NCI-H2196 (cell line): ENCODE results near the gene SYT6.
"Not testable (repeated sequence)": the region's sequence is repeated elsewhere in the genome, so short reads cannot be mapped to it uniquely, and the experiment has no call there.

Source experiments
- DNase-seq: peaks from one replicate; lab custom pipeline; 2025; ENCODE audit not compliant: unreplicated experiment; lab: John Stamatoyannopoulos, UW

The SYT6 gene

DNA sequence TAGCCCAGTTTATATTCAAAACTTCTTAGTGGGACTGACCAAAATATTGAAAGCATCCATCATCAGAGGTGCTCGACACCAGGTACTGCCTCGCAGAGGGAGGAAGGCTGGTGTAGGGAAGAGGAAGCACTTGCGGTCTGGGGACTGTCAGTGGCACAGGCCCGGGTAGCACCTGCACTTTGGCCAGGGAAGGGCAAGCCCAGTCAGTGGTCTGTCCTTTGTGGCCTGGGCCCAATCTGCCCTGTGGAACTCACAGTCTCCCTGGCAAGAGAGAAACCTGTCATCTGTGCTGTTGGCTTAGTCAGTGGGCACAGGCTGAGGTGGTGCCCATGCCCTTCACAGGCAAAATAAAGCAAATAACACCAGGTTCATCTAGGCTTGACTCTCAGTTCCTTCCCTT, 77.4 kb downstream of the SYT6 start:
- no peak for DNase-seq

- no peak for DNase-seq
Observed at GRCh38 chr1:114075546-114076242, 78.0 kb downstream of the SYT6 start.

- no peak for DNase-seq
Observed at GRCh38 chr1:114075105-114075504, 78.6 kb downstream of the SYT6 start.

GRCh38 chr1:114072246-114072645, 81.4 kb downstream of the SYT6 start:
- no peak for DNase-seq

DNA sequence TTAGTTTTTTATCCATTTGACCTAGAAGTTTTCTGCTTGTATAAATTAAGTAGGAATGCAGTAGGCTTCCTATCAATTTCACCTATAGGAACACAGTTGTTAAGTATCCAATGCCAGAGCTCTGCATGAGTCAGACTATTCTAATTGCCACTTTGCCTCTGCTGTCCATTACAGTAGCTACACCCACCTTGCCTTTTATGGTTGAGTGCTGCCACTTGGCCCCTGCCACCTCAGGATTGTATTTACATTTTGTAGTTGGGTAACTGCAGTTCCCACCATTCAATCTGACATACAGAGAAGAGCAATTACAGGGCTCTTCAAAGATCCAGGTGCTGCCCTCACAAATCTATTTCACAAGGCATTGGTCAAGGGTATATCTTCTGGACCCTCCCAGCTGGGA, 83.9 kb downstream of the SYT6 start:
- not testable (repeated sequence) for DNase-seq

DNA sequence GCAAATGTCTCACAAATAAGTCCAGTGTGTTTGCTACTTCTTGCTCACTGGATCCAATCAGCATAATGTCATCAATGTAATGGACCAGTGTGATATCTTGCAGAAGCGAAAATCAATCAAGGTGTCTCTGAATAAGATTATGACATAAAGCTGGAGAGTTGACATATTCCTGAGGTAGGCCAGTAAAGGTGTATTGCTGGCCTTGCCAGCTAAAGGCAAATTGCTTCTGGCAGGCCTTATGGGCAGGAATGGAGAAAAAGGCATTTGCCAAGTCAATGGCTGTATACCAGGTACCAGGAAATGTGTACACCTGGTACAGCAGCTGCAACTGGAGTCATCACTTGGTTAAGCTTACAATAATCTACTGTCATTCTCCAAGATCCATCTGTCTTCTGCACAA, 85.0 kb downstream of the SYT6 start:
- not testable (repeated sequence) for DNase-seq

GRCh38 chr1:114065671-114066070, 88.0 kb downstream of the SYT6 start:
- not testable (repeated sequence) for DNase-seq

DNA sequence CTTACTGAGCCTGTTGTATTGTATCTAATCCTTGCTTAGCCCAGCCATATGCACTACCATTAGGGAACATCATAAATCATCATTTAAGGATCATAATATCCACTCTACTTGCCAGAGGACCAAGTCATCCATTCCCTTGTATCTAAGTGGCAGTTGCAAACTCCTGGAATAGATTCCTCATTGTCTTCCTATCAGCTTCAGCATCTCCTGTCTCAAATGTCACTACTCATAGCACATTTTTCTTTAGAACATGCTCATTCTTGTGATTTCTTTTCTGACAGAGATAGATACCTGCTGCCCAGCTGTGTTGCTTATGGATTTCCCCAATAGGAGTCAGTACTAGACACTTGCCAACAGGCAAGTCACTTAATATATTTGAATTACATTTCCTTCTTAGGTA, 90.1 kb downstream of the SYT6 start:
- DNase-seq: no peak

DNA sequence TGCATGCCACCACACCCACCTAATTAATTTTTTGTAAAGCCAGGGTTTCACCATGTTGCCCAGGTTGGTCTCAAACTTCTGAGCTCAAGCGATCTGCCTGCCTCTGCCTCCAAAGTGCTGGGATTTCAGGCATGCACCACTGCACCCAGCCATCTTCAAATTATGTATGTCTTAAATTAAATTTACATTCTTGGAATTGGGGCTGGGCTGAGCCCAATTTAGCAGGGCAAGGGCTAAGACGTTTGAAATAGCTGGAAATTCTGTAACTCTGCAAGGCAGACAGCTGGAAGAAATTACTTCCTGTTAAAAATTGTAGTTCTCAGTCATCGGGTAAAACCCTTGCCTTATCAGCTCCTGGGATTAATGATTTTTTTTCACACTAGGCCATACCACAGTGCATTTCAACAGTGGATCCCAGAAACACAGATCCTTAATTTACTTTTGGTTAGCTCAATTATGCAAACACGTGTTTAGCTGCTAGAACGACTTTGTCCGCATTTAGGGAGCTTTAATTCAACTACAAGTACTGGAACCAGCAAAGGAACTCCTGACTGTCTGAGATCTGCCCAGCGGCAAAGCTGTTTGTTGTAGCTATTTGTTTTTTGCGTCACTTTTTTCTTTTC, 91.1 kb downstream of the SYT6 start:
- no peak for DNase-seq

DNA sequence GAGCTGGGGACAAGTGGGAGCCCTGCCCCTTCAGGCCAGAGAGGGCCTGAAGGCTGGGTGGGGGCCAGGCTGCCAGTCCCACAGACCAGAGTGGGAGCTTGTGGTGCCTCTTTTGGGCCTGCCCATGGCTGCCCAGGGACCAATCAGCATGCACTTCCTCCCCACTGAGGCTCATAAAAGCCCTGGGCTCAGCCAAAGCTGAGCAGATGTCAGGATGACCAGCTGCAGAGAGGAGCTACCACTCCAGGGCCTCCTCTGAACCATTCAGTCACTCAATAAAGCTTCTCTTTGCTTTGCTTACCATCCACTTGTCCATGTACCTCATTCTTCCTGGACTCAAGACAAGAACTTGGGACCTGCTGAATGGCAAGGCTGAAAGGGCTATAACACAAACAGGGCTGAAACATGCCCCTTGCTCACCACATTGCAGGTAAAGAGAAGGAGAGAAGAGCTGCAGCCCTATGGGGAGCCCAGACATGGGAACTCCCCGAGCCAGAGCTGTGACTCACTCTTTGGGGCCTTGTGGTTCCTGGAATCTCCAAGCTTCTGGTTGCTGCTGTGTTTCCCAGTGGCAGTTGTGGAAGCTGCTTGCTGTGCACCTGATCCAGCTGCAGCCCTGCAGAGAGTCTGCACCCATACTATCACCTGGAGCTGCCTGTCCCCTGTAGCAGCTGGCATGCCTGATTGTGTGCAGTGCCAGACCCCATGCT, 92.4 kb downstream of the SYT6 start:
- DNase-seq: no peak

GRCh38 chr1:114058236-114058635, 95.4 kb downstream of the SYT6 start:
- DNase-seq: not testable (repeated sequence)

- DNase-seq: no peak
Observed at GRCh38 chr1:114054148-114054547, 99.5 kb downstream of the SYT6 start.

- no peak for DNase-seq
Observed at GRCh38 chr1:114048232-114048631, 105.4 kb downstream of the SYT6 start.

GRCh38 chr1:114043548-114043947, 110.1 kb downstream of the SYT6 start:
- DNase-seq: no peak

GRCh38 chr1:114043054-114043453, 110.6 kb downstream of the SYT6 start:
- no peak for DNase-seq

GRCh38 chr1:114040273-114041015, 113.2 kb downstream of the SYT6 start:
- DNase-seq: no peak
